K562 (cell line): Measurements from ENCODE around the gene PHLDB3. TPM values are rescaled to one million over a fixed set of nuclear protein-coding genes. Genes with fewer than 3 reads are reported as not detected.

ENCODE experiments used
- ATAC-seq: fragments of 200-7000 bp; cut with Tn5 transposase; 3 replicates; pipeline ENCODE4 v1.9.1; 2020; ENCODE audit warnings: moderate library complexity
- BruUV-seq: library from RNA; stranded (reverse); fragments of 400-500 nt; replicated peaks from 2 replicates; lab custom pipeline; 2021; lab: Mats Ljungman, UMichigan
- CTCF ChIA-PET: fragments of 300-600 bp; formaldehyde crosslinking; extraction: SDS; loops from one replicate; lab custom pipeline; 2021; ENCODE audit warnings: low intra/inter-chr PET ratio; lab: Yijun Ruan, JAX
- POLR2A ChIA-PET: fragments of 300-600, 350-650 bp; sonication (Branson Sonifier 250); formaldehyde crosslinking; extraction: SDS; loops from one replicate; lab custom pipeline; 2021; ENCODE audit warnings: antibody characterized with exemption, inconsistent platforms; lab: Yijun Ruan, JAX
- DNase-seq, 4 experiments: peaks; one replicate each; pipeline versions ENCODE4 v3.0.0 to v3.0.0-alpha.2; 2011 to 2018; ENCODE audit warnings: low spot score in 3 of 4, mixed read lengths in 3 of 4; ENCODE audit errors: extremely low read depth in 1 of 4
- FAIRE-seq: peaks from 2 replicates; lab custom pipeline; 2011; peaks lifted over from hg19 to GRCh38; lab: Jason Lieb, UNC
- H2AFZ ChIP-seq: 2 replicates; pipeline ENCODE4 v1.6.0; 2011; ENCODE audit warnings: low read depth, low read length, control low read depth, inconsistent platforms
- H3K27ac ChIP-seq: fragments of 200-600 bp; 3 replicates; pipeline ENCODE4 v1.8.0; 2011; ENCODE audit warnings: low read depth, mild to moderate bottlenecking, control low read depth, inconsistent platforms, low read length, moderate library complexity, mixed read lengths; ENCODE audit errors: extremely low read depth
- H3K27me3 ChIP-seq, 2 experiments: fragments of 300-600 bp in 1 of 2; 2 replicates in 1 of 2; 3 replicates in 1 of 2; pipeline versions ENCODE4 v1.6.0 to v1.8.0; 2011; ENCODE audit warnings: inconsistent platforms in 2 of 2, low read length in 2 of 2, mild to moderate bottlenecking in 1 of 2, mixed read lengths in 1 of 2, moderate library complexity in 1 of 2; ENCODE audit not compliant: control insufficient read depth in 2 of 2, insufficient read depth in 2 of 2
- H3K36me3 ChIP-seq: fragments of 300-600 bp; 3 replicates; pipeline ENCODE4 v1.8.0; 2011; ENCODE audit warnings: mild to moderate bottlenecking, low read length, inconsistent platforms; ENCODE audit not compliant: control insufficient read depth, insufficient read depth
- H3K4me1 ChIP-seq, 2 experiments: fragments of 200-600 bp in 1 of 2; replicated peaks in 1 of 2; 2 replicates in 1 of 2; 3 replicates in 1 of 2; pipeline versions ENCODE4 v1.5.1 to v1.8.0; 2011; ENCODE audit warnings: inconsistent platforms in 2 of 2, low read length in 2 of 2, mild to moderate bottlenecking in 1 of 2, mixed read lengths in 1 of 2, moderate library complexity in 1 of 2; ENCODE audit not compliant: control insufficient read depth in 2 of 2, insufficient read depth in 2 of 2
- H3K4me2 ChIP-seq: 2 replicates; pipeline ENCODE4 v1.6.1; 2011; ENCODE audit warnings: low read length, control low read depth, inconsistent platforms, mixed read lengths; ENCODE audit not compliant: insufficient read depth
- H3K4me3 ChIP-seq: fragments of 200-600 bp; sonication (generic), shearing (Covaris generic); 2 replicates; pipeline ENCODE4 v1.5.1; 2016; ENCODE audit warnings: control low read depth, inconsistent platforms
- H3K79me2 ChIP-seq: fragments of 200-600 bp; 3 replicates; pipeline ENCODE4 v1.8.0; 2011; ENCODE audit warnings: low read length, inconsistent platforms; ENCODE audit not compliant: control insufficient read depth, insufficient read depth
- H3K9ac ChIP-seq, 2 experiments: 2 replicates each; pipeline versions ENCODE4 v1.6.0 to v1.6.1; 2011; ENCODE audit warnings: low read depth in 2 of 2, low read length in 2 of 2, control low read depth in 1 of 2, inconsistent platforms in 1 of 2, mild to moderate bottlenecking in 1 of 2, mixed read lengths in 1 of 2; ENCODE audit not compliant: insufficient read depth in 1 of 2
- H3K9me1 ChIP-seq: one replicate; pipeline ENCODE4 v1.6.0; 2011; ENCODE audit warnings: inconsistent platforms, mild to moderate bottlenecking, low read length, moderate library complexity; ENCODE audit not compliant: control insufficient read depth, insufficient read depth
- H3K9me3 ChIP-seq: replicated peaks from 2 replicates; pipeline ENCODE4 v1.5.1; 2011; ENCODE audit warnings: low read depth, low read length, inconsistent platforms; ENCODE audit not compliant: control insufficient read depth, insufficient read depth
- H4K20me1 ChIP-seq: replicated peaks from 2 replicates; pipeline ENCODE4 v1.6.1; 2011; ENCODE audit warnings: low read length, inconsistent platforms, mixed read lengths; ENCODE audit not compliant: control insufficient read depth, insufficient read depth
- CBX3 ChIP-seq, 2 experiments: IDR thresholded peaks; 1 replicate in 1 of 2; 2 replicates in 1 of 2; pipeline ENCODE4 v1.6.1; 2012; ENCODE audit warnings: inconsistent platforms in 2 of 2, low read length in 2 of 2, borderline replicate concordance in 1 of 2, control low read depth in 1 of 2
- ETV6 ChIP-seq, 3 experiments: fragments of 150-350 bp in 1 of 3; sonication (generic) in 1 of 3; formaldehyde crosslinking in 1 of 3; IDR thresholded peaks; 2 replicates each; pipeline versions ENCODE4 v1.6.1 to v1.8.0; 2014 to 2022; ENCODE audit warnings: borderline replicate concordance in 2 of 3, low read depth in 2 of 3, antibody characterized with exemption in 1 of 3, low read length in 1 of 3, mild to moderate bottlenecking in 1 of 3, missing genetic modification reagents in 1 of 3
- KLF16 ChIP-seq: IDR thresholded peaks from 2 replicates; pipeline ENCODE4 v1.6.1; 2016; ENCODE audit warnings: antibody characterized with exemption
- POLR2A ChIP-seq: fragments of 450-650 bp; conservative IDR thresholded peaks from 2 replicates; pipeline ENCODE4 v1.6.1; 2016
- SIRT6 ChIP-seq: IDR thresholded peaks from one replicate; pipeline ENCODE4 v1.6.1; 2012; ENCODE audit warnings: low read depth, mild to moderate bottlenecking, control low read depth, inconsistent platforms, low read length, moderate library complexity
- TAF9B ChIP-seq: fragments of 450-650 bp; IDR thresholded peaks from 2 replicates; pipeline ENCODE4 v1.6.1; 2018; ENCODE audit warnings: mild to moderate bottlenecking; ENCODE audit not compliant: partially characterized antibody
- ZFP1 ChIP-seq: fragments of 450-650 bp; formaldehyde crosslinking; IDR thresholded peaks from 2 replicates; pipeline ENCODE4 v1.4.0; 2020; ENCODE audit warnings: mild to moderate bottlenecking, mixed read lengths
- WGBS: fragments of 100-300 bp; shearing (Covaris generic); methylation state at CpG from one replicate; pipeline ENCODE4 v1.1.6; 2016; ENCODE audit warnings: low coverage, mixed read lengths; ENCODE audit not compliant: insufficient coverage; ENCODE audit errors: missing lambda C conversion rate; 5-methylcytosine and 5-hydroxymethylcytosine counted together
- in situ Hi-C: fragments of 300-500 bp; cut with MboI; formaldehyde crosslinking; loops from 4 replicates; pipeline ENCODE4 v1.15.0; 2018; ENCODE audit warnings: inconsistent platforms, mixed read lengths
- intact Hi-C: fragments of 100-400 bp; cut with micrococcal nuclease; formaldehyde crosslinking; loops from 2 replicates; pipeline ENCODE4 v1.14.2; 2022
- polyA plus RNA-seq, 8 experiments: library from polyadenylated mRNA; depleted of rRNA in 4 of 8; stranded (reverse) in 5 of 8; unstranded in 3 of 8; fragments of >200 nt; fragmentation: Nextera tagmentation in 2 of 8; fragmentation: Illumina TruSeq in 1 of 8; extraction: Ambion mirVana in 2 of 8; extraction: Trizol in 1 of 8; gene quantifications; 2 replicates each; pipeline versions ENCODE4 v1.2.1 to v1.2.3, GENCODE V29; 2011 to 2014; ENCODE audit warnings: inconsistent platforms in 1 of 8, missing spikeins in 1 of 8
- total RNA-seq, 7 experiments: library from RNA; depleted of rRNA in 6 of 7; stranded (reverse); fragments of >200 nt in 6 of 7; fragmentation: Illumina TruSeq in 2 of 7; extraction: Trizol in 2 of 7; gene quantifications; 2 replicates each; pipeline versions ENCODE4 v1.2.1 to v1.2.3, GENCODE V29; 2011 to 2021; ENCODE audit warnings: low replicate concordance in 1 of 7

Gene PHLDB3
- total and polyA plus RNA-seq, 9 of the 15 experiments (the other 6 are each of a cell fraction or from before 2014, with no cell fraction given): 0.04 to 23.5 (median 3.9) TPM

DNA sequence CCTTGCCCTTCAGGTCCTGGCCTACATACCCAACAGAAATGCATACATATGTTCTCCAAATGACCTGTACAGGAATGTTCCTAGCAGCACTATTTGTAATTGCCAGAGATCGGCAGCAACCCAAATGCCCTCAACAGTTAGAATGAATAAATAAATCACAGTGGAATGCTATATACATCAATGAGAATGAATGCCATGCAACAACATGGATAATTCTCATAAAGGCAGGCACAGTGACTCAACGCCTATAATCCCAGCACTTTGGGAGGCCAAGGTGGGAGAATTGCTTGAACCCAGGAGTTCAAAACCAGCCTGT, 71.2 kb downstream of the PHLDB3 start:
- ATAC-seq: no peak
- TF ChIP-seq KLF16 (no peak), CBX3 (IDR thresholded peaks at IDR 0.05; ENCODE audit: borderline replicate concordance in 1 of 2, low read length in 2 of 2) (no peak)
- TF ChIP-seq, all 486 proteins: peak for 0
- BruUV-seq: no TSS peak
- 38% methylated on average over 2 of the region's 2 CpGs for WGBS
- in situ Hi-C loops: no loop called here
- no peaks in the 10 kb centered on the region for H3K9me3 ChIP-seq
- H3K27me3 ChIP-seq: peaks cover 0 to 4% of the 10 kb centered on the region in 2 experiments; a peak in 1 of 5 replicates
- H3K27ac ChIP-seq: no peak overlapping the region
- H3K9ac ChIP-seq: no peak overlapping the region
- FAIRE-seq (no peak), DNase-seq (no peak)
- H3K4me2 ChIP-seq: no peak overlapping the region
- H3K4me3 ChIP-seq: no peak overlapping the region
- H3K9me1 ChIP-seq: no peaks in the 10 kb centered on the region
- intact Hi-C loops: loop anchor here (1.0 kb wide), 1 partner anchor 86 kb away; no protein-coding TSS in a partner anchor
- ChIA-PET CTCF (interaction anchor here (2.3 kb wide), 1 partner anchor 86 kb away, joined by 22 read pairs; no protein-coding TSS in a partner anchor), POLR2A (interaction anchor here (0.6 kb wide), 1 partner anchor 76 kb away, joined by 3 read pairs; no protein-coding TSS in a partner anchor)
- H3K4me1 ChIP-seq: no peaks in the 10 kb centered on the region
- no peaks in the 10 kb centered on the region for H4K20me1 ChIP-seq
- no peak overlapping the region for H2AFZ ChIP-seq
- H3K36me3 ChIP-seq: no peaks in the 10 kb centered on the region
- H3K79me2 ChIP-seq: no peaks in the 10 kb centered on the region

DNA sequence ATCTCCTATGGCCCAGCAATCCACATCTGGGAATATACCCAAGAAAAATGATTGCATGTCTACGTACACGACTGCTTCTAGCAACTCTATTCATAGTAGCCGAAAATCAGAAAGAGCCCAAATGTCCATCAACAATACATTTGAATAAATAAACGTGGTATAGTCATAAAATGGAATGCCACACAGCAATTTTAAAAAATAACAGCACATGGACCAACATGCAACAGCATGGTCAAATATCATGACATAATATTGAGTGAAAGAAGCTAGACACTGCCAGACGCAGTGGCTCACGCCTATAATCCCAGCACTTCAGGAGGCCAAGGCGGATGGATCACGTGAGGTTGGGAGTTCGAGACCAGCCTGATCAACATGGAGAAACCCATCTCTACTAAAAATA, 73.6 kb downstream of the PHLDB3 start:
- TF ChIP-seq POLR2A: no peak
- TF ChIP-seq ZFP1 (CRISPR knock-in tag): no peak
- no peak for TF ChIP-seq ETV6 (IDR thresholded peaks at IDR 0.05; ENCODE audit: borderline replicate concordance in 1 of 2, low read depth in 2 of 2, low read length in 1 of 2)
- no peak for TF ChIP-seq ETV6 (CRISPR knock-in tag; IDR thresholded peaks at IDR 0.05; ENCODE audit: borderline replicate concordance)
- no peak for TF ChIP-seq TAF9B
- TF ChIP-seq SIRT6: no peak
- BruUV-seq: no TSS peak
- Histone ChIP-seq H3K4me2 (no peak overlapping the region), H4K20me1 (no peaks in the 10 kb centered on the region), H3K9ac (no peak overlapping the region), H3K79me2 (no peaks in the 10 kb centered on the region), H2AFZ (no peak overlapping the region), H3K9me1 (no peaks in the 10 kb centered on the region), H3K27me3 (peaks cover 0 to 4% of the 10 kb centered on the region in 2 experiments; a peak in 1 of 5 replicates), H3K4me3 (no peak overlapping the region), H3K4me1 (no peaks in the 10 kb centered on the region), H3K9me3 (no peaks in the 10 kb centered on the region), H3K36me3 (no peaks in the 10 kb centered on the region), H3K27ac (no peak overlapping the region)
- ChIA-PET POLR2A (interaction anchor here (0.5 to 0.6 kb wide), 2 partner anchors 10 to 14 kb away, joined by 3 read pairs; no protein-coding TSS in a partner anchor), CTCF (no interaction called here)
- no peak for ATAC-seq
- no peak for FAIRE-seq
- no peak for DNase-seq
- intact Hi-C loops: no loop called here
- in situ Hi-C loops: no loop called here
- 11% methylated on average over 9 of the region's 9 CpGs for WGBS
